ENCODE results near the gene DHRSX.
"Not testable (repeated sequence)": the region's sequence is repeated elsewhere in the genome, so short reads cannot be mapped to it uniquely, and the experiment has no call there.

Gene DHRSX

GRCh38 chrX:2457289-2458133 lies 43.3 kb downstream of the DHRSX start:
- no peak for DNase-seq (ENCODE audit: low read depth)
- H3K4me3 ChIP-seq (ENCODE audit: low read depth, low read length), result no peak overlapping the region
- TF ChIP-seq, protein P1, sequence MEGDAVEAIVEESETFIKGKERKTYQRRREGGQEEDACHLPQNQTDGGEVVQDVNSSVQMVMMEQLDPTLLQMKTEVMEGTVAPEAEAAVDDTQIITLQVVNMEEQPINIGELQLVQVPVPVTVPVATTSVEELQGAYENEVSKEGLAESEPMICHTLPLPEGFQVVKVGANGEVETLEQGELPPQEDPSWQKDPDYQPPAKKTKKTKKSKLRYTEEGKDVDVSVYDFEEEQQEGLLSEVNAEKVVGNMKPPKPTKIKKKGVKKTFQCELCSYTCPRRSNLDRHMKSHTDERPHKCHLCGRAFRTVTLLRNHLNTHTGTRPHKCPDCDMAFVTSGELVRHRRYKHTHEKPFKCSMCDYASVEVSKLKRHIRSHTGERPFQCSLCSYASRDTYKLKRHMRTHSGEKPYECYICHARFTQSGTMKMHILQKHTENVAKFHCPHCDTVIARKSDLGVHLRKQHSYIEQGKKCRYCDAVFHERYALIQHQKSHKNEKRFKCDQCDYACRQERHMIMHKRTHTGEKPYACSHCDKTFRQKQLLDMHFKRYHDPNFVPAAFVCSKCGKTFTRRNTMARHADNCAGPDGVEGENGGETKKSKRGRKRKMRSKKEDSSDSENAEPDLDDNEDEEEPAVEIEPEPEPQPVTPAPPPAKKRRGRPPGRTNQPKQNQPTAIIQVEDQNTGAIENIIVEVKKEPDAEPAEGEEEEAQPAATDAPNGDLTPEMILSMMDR (IDR thresholded peaks at IDR 0.05; ENCODE audit: insufficient read depth, low read depth, low read length, missing control alignments), result no peak

- not testable (repeated sequence) for H3K4me3 ChIP-seq (ENCODE audit: low read depth, low read length); DNase-seq (ENCODE audit: low read depth)
Observed at GRCh38 chrX:2456091-2456490, 44.7 kb downstream of the DHRSX start.

GRCh38 chrX:2454620-2455019 lies 46.2 kb downstream of the DHRSX start:
- DNase-seq (ENCODE audit: low read depth); H3K4me3 ChIP-seq (ENCODE audit: low read depth, low read length): not testable (repeated sequence)

- no peak for DNase-seq (ENCODE audit: low read depth)
- TF ChIP-seq, protein P1 (IDR thresholded peaks at IDR 0.05; ENCODE audit: insufficient read depth, low read depth, low read length, missing control alignments), result no peak
- no peak overlapping the region for H3K4me3 ChIP-seq (ENCODE audit: low read depth, low read length)
Observed at GRCh38 chrX:2452799-2453198, 48.0 kb downstream of the DHRSX start.

DNA sequence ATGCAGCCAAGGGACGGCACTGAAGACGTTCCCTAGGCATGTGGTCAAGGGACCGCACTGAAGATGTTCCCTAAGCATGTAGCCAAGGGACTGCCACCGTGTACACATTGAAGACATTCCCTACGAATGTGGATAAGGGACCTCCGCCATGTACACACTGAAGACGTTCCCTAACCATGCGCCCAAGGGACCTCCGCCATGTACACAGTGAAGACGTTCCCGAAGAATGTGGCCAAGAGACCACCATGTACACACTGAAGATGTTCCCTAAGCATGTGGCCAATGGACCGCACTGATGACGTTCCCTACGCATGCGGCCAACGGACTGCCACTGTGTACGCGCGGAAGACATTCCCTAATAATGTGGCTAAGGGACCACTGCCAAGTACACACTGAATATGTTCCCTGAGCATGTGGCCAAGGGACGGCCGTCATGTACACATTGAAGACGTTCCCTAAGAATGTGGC lies 48.4 kb downstream of the DHRSX start:
- H3K4me3 ChIP-seq (ENCODE audit: low read depth, low read length), result no peak overlapping the region
- DNase-seq (ENCODE audit: low read depth), result no peak
- TF ChIP-seq, protein P1 (IDR thresholded peaks at IDR 0.05; ENCODE audit: insufficient read depth, low read depth, low read length, missing control alignments), result no peak

DNA sequence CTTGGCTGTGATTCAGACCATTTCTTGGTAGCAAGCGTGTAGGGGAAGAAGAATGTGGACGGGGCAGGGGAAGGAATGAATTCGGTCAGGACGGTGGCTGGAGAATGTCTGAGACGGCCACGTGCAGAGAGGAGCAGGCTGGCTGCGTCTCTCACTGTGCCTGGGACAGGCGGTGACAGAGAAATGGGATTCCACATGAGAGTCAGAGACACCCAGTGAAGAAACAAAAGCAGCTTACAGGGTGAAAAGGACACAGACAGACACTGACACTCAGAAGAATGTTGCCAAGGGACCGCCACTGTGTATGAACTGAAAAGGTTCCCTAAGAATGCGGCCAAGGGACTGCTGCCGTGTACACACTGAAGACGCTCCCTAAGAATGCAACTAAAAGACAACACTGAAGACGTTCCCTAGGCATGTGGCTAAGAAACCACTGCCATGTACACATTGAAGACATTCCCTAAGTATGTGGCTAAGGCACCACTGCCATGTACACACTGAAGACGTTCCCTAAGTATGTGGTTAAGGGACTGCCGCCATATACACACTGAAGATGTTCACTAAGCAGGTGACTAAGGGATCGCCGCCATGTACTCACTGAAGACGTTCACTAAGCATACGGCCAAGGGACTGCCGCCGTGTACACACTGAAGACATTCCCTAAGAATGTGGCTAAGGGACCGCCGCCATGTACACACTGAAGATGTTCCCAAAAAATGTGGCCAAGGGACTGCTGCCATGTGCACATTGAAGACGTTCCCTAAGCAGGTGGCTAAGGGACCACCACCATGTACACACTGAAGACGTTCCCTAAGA lies 49.1 kb downstream of the DHRSX start:
- no peak for DNase-seq (ENCODE audit: low read depth)
- TF ChIP-seq, protein P1 (IDR thresholded peaks at IDR 0.05; ENCODE audit: insufficient read depth, low read depth, low read length, missing control alignments), result no peak
- no peak overlapping the region for H3K4me3 ChIP-seq (ENCODE audit: low read depth, low read length)

- TF ChIP-seq, protein P1 (IDR thresholded peaks at IDR 0.05; ENCODE audit: insufficient read depth, low read depth, low read length, missing control alignments), result no peak
- no peak for DNase-seq (ENCODE audit: low read depth)
- no peak overlapping the region for H3K4me3 ChIP-seq (ENCODE audit: low read depth, low read length)
Observed at GRCh38 chrX:2450681-2451080, 50.1 kb downstream of the DHRSX start.

Data from GM12865 (cell line).